HCEC 1CT (cell line): ENCODE results near the gene PKNOX2.

Experiments
- DNase-seq: peaks from one replicate; pipeline ENCODE4 v3.0.0-alpha.2; 2017

Gene PKNOX2

GRCh38 chr11:125289419-125290098 lies 125.0 kb downstream of the PKNOX2 start:
- DNase-seq = no peak

- DNase-seq = no peak
Measured at GRCh38 chr11:125290263-125290662, 125.7 kb downstream of the PKNOX2 start.

GRCh38 chr11:125292100-125292499 lies 127.5 kb downstream of the PKNOX2 start:
- no peak for DNase-seq

- no peak for DNase-seq
Measured at GRCh38 chr11:125293596-125293995, 129.0 kb downstream of the PKNOX2 start.

GRCh38 chr11:125295931-125296330 lies 131.4 kb downstream of the PKNOX2 start:
- DNase-seq = no peak

GRCh38 chr11:125297346-125297915 lies 132.9 kb downstream of the PKNOX2 start:
- DNase-seq = no peak

GRCh38 chr11:125299061-125299615 lies 134.6 kb downstream of the PKNOX2 start:
- DNase-seq = no peak

GRCh38 chr11:125299821-125300220 lies 135.3 kb downstream of the PKNOX2 start:
- no peak for DNase-seq

GRCh38 chr11:125300791-125301218 lies 136.3 kb downstream of the PKNOX2 start:
- peak; percentile 75 for DNase-seq

GRCh38 chr11:125301346-125301745 lies 136.8 kb downstream of the PKNOX2 start:
- DNase-seq = no peak

- no peak for DNase-seq
Measured at GRCh38 chr11:125303186-125303585, 138.6 kb downstream of the PKNOX2 start.

- DNase-seq = no peak
Measured at GRCh38 chr11:125303694-125304093, 139.1 kb downstream of the PKNOX2 start.

GRCh38 chr11:125304136-125304535 lies 139.6 kb downstream of the PKNOX2 start:
- no peak for DNase-seq

GRCh38 chr11:125304876-125305275 lies 140.3 kb downstream of the PKNOX2 start:
- DNase-seq = no peak

- DNase-seq = no peak
Measured at GRCh38 chr11:125305345-125305744, 140.8 kb downstream of the PKNOX2 start.

GRCh38 chr11:125306476-125306875 lies 141.9 kb downstream of the PKNOX2 start:
- DNase-seq = no peak

GRCh38 chr11:125308246-125308645 lies 143.7 kb downstream of the PKNOX2 start:
- DNase-seq = no peak

- no peak for DNase-seq
Measured at GRCh38 chr11:125312391-125312790, 147.8 kb downstream of the PKNOX2 start.

GRCh38 chr11:125312812-125313211 lies 148.3 kb downstream of the PKNOX2 start:
- DNase-seq = no peak

- no peak for DNase-seq
Measured at GRCh38 chr11:125313271-125314219, 149.0 kb downstream of the PKNOX2 start.

GRCh38 chr11:125314276-125315078 lies 149.9 kb downstream of the PKNOX2 start:
- no peak for DNase-seq

GRCh38 chr11:125315079-125315740 lies 150.7 kb downstream of the PKNOX2 start:
- DNase-seq = no peak
